GM11168 (cell line): ENCODE data around the gene DNAJC1.

ENCODE experiments used
- in situ Hi-C: fragments of 300-500 bp; cut with MboI; formaldehyde crosslinking; loops from one replicate; pipeline ENCODE4 v1.12.0; 2022; ENCODE audit warnings: low sequenced_read_pairs; ENCODE audit not compliant: unreplicated experiment

The DNAJC1 gene

GRCh38 chr10:21969326-21970287, 33.9 kb downstream of the DNAJC1 start:
- in situ Hi-C loops, result loop anchor here (10.0 to 25.0 kb wide), 2 partner anchors 475 to 682 kb away; no protein-coding TSS in a partner anchor

DNA sequence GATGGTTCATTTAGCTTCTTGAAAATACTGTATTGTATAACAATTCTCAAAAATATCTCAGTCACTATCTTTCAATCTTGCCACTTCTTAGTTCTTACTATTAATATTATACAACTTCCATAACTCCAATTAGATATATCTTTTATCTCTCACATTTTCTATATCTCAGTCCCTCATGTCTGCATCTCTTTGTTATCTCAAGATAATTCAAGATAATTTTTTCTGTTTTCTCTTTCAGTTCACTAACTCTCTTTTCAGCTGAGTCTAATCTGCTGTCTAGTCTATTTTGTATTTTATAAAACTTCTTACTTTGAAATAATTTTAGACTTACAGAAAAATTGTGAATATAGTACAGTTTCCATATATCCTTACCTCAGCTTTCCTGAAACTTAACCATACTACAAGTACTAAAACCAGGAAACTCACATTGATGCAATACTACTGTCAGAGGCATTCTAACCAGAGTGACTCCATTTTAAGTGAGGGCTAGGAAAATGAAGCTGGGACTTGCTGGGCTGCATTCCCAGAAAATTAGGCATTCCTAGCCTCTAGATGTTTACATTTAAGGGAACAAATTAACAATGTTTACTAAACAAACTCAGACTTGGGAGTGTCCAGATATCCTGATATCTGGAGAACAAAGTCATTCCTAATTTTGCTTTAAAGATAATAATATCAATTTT, 38.4 kb downstream of the DNAJC1 start:
- in situ Hi-C loops, result loop anchor here (10.0 to 25.0 kb wide), 2 partner anchors 470 to 678 kb away; no protein-coding TSS in a partner anchor

DNA sequence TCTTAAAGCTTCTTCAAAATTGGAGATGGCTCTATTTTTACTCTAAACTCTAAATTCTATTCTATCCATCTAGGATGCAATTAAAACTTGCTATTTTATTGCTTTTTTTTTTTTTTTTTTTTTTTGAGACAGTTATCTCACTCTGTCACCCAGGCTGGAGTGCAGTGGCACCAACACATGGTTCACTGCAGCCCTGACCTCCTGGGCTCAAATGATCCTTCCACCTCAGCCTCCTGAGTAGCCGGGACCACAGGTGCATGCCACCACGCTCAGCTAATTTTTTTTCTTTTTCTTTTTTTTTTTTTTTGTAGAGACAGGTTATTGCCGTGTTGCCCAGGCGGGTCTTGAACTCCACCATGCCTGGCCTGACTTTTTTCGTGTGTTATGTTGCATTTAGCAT, 41.2 kb downstream of the DNAJC1 start:
- in situ Hi-C loops, result loop anchor here (10.0 to 25.0 kb wide), 2 partner anchors 468 to 675 kb away; no protein-coding TSS in a partner anchor

DNA sequence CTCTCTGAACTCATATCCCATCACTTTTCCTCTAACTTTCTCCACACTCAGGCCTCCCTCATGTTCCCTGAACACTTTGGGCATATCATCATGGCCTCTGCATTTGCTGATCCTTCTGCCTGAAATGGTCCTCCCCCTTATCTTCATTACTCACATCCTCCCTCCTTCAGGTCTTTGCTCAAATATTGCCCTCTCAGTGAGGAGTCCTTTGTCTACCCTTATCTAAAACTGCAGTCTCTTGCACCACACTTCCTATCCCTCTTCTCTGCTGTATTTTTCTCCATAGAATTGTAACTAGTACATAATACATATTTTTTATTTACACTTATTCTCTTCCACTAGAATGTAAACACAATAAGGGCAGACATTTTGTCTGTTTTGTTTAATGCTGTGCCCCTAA, 41.7 kb downstream of the DNAJC1 start:
- in situ Hi-C loops, result loop anchor here (10.0 to 25.0 kb wide), 2 partner anchors 467 to 675 kb away; no protein-coding TSS in a partner anchor

DNA sequence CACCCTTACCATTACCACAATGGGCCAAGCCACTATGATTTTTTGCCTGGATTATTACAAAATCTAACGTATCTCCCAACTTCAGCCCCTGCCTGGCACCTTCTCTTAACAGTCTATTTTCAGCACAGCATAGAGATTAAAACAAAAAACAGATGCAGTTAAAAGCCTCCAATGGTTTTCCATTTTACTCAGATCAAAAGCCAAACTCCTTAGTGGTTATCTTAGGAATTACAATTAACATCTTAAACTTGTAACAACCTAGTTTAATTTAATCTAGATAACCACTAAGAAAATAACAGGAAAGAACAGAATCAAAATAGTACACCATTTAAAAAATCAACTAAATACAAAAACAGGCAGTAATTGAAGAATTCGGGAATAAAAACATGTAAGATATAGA, 43.5 kb downstream of the DNAJC1 start:
- in situ Hi-C loops, result loop anchor here (10.0 to 25.0 kb wide), 2 partner anchors 465 to 673 kb away; no protein-coding TSS in a partner anchor

GRCh38 chr10:21954690-21955089, 48.8 kb downstream of the DNAJC1 start:
- in situ Hi-C loops, result loop anchor here (25.0 kb wide), 1 partner anchor 667 kb away; no protein-coding TSS in a partner anchor

DNA sequence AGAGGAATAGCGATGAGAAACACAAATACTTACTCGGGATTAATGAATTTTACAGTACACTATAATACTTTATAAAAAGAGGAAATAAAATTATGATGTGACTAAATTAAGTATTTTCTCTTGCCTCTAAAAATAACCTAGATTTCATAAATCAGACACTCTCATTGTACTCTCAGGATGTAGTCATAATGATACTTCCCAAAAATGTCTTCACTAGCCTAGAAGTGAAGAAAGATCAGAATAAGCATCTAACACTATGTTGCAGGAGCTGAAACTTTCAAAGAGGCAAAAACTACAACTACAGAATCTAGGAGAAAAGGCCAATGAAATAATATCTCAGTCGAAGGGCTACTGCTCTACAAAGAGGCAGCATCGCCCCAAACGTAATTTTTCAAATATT, 49.4 kb downstream of the DNAJC1 start:
- in situ Hi-C loops, result loop anchor here (25.0 kb wide), 1 partner anchor 667 kb away; no protein-coding TSS in a partner anchor

DNA sequence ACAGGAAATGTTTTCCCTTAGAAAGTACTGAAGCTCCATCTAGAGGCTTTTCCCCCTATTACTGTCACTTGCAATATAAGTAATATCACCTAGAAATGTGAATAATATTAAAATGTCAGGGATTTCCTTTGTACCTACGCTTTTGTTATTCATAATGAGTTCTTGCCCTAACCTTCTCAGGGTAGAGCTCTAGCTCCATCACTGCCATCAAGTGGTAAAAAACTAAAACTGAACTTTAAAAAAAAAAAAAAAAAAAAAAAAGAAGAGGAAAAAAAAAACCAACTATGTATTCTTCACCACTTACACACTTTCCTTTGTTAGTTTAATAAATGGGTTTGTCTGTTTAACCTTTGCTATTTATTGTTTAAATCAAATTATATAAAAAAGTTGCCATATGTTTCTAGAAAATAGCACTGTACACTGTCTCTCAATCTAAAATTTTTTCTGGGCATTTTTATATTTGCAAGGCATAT, 49.9 kb downstream of the DNAJC1 start:
- in situ Hi-C loops, result loop anchor here (25.0 kb wide), 1 partner anchor 666 kb away; no protein-coding TSS in a partner anchor

- in situ Hi-C loops, result loop anchor here (25.0 kb wide), 1 partner anchor 663 kb away; no protein-coding TSS in a partner anchor
Measured at GRCh38 chr10:21950566-21950965, 53.0 kb downstream of the DNAJC1 start.

DNA sequence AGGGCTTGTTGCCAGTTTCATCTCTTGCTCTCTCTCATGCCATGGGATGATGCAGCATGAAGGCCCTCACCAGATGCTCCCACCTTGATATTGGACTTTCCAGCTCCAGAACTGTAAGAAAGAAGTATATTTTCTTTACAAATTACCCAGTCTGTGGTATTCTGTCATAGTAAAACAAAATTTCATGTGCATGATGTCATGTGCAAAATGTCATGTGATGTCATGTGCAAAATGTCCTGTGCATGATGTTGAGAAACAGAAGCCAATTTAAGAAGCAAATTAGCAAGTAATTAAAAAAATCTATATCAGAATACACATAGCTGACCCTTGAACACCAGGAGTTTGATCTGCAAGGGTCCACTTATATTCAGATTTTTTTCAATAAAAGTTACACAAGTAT, 56.6 kb downstream of the DNAJC1 start:
- in situ Hi-C loops, result no loop called here

- in situ Hi-C loops, result no loop called here
Measured at GRCh38 chr10:21944727-21945386, 58.7 kb downstream of the DNAJC1 start.

GRCh38 chr10:21943633-21944265, 59.8 kb downstream of the DNAJC1 start:
- in situ Hi-C loops, result no loop called here

DNA sequence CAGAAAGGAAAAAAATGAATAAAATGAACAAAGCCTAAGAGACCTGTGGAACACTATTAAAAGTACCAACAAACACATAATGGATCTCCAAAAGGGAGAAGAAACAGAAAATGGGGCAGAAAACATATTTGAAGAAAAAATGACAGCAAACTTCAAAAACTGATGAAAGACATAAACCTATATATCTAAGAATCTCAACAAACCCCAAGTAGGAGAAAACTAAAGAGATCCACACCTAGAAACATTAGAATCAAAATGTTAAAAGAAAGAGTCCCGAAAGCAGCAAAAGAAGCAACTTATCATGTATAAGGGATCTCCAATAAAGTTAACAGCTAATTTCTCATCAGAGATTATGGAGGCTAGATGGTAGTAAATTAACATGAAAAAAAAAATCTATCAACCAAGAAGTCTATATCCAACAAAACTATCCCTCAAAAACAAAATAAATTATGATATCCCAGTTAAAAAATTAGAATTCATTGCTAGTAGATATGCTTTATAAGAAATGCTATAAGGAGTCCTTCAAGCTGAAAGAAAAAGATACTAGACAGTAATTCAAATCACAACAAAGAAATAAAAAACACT, 68.0 kb downstream of the DNAJC1 start:
- in situ Hi-C loops, result no loop called here

DNA sequence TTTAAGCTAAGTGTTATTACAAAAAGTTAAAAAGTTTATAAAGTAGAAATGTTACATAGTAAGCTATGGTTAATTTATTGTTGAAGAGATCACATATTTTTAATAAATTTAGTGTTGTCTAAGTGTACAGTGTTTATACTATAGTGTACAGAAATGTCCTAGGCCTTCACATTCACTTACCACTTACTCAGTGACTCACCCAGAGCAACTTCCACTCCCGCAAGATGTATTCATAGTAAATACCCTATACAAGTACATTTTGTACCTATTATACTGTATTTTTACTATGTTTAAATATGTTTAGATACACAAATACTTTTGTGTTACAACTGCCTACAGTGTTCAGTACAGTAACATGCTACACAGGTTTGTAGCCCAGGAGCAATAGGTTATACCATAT, 69.2 kb downstream of the DNAJC1 start:
- in situ Hi-C loops, result no loop called here

- in situ Hi-C loops, result no loop called here
Measured at GRCh38 chr10:21929070-21929469, 74.5 kb downstream of the DNAJC1 start.

- in situ Hi-C loops, result no loop called here
Measured at GRCh38 chr10:21927631-21928353, 75.7 kb downstream of the DNAJC1 start.

DNA sequence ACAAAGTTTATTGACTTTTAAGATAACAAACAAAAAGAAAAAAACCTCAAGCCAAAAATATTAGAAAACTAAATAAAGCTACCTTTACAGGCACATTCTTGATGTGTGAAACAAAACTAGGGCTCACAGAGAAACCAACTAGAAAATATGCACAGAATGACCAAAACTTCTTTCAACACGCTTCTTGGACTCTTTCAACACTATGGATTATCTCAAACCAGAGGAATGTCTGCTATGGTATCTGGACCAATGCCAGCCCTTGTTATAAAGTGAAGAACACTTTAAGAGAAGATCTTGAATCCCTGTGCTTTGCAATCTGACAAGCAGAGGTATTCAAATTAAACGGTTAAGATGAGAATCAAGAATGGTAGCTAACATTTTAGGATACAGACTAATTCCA, 76.6 kb downstream of the DNAJC1 start:
- in situ Hi-C loops, result no loop called here

DNA sequence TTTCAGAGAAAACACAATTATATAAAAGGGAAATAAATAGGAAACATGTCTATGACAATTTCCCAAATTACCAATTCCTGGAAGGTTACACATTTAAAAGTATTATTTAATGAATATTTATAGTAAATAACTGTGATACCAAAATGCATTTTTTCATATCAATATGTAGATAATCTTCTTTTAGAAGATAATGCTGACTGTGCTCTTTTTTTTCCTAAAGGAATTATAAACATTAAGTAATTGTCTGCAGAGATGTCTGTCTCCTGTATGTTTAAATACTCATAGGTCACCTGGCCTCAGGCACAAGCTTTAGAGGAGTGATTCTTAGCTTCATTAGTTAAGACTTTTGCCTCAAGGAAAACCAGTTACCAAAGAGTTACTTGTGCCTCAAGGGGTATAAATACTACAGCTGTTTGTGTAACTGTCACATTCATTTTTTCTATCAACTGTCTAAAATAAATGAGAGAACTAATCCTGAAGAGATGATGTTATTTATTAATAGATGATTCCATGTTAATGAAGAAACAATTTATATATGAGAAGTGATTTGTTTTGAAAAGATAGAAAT, 77.1 kb downstream of the DNAJC1 start:
- in situ Hi-C loops, result no loop called here
